Effector CD4-positive, alpha-beta T cell (primary cell): ENCODE data around the gene SNN.
A peak's percentile ranks its signal among the peaks of the same experiment; 100 is the strongest.

Experiments used
- DNase-seq: peaks from one replicate; pipeline ENCODE4 v3.0.0-alpha.2; 2020

Gene SNN

GRCh38 chr16:11635679-11636171 lies 32.5 kb upstream of the SNN start:
- DNase-seq = no peak

GRCh38 chr16:11636172-11636721 lies 32.0 kb upstream of the SNN start:
- no peak for DNase-seq

- DNase-seq = no peak
Observed at GRCh38 chr16:11637320-11637719, 30.9 kb upstream of the SNN start.

- DNase-seq = no peak
Observed at GRCh38 chr16:11638140-11638539, 30.1 kb upstream of the SNN start.

- no peak for DNase-seq
Observed at GRCh38 chr16:11639008-11639562, 29.2 kb upstream of the SNN start.

- DNase-seq = no peak
Observed at GRCh38 chr16:11639925-11640899, 28.0 kb upstream of the SNN start.

GRCh38 chr16:11640987-11641817 lies 27.1 kb upstream of the SNN start:
- peak; percentile 21 for DNase-seq

GRCh38 chr16:11642765-11643116 lies 25.5 kb upstream of the SNN start:
- no peak for DNase-seq

- DNase-seq = no peak
Observed at GRCh38 chr16:11649276-11649675, 19.0 kb upstream of the SNN start.

GRCh38 chr16:11650641-11651591 lies 17.3 kb upstream of the SNN start:
- DNase-seq = no peak

GRCh38 chr16:11651796-11652195 lies 16.5 kb upstream of the SNN start:
- no peak for DNase-seq

GRCh38 chr16:11655655-11656054 lies 12.6 kb upstream of the SNN start:
- no peak for DNase-seq

GRCh38 chr16:11657556-11657955 lies 10.7 kb upstream of the SNN start:
- DNase-seq = no peak

- no peak for DNase-seq
Observed at GRCh38 chr16:11658896-11659708, 9.2 kb upstream of the SNN start.

- DNase-seq = no peak
Observed at GRCh38 chr16:11660565-11660964, 7.7 kb upstream of the SNN start.

GRCh38 chr16:11662582-11662981 lies 5.7 kb upstream of the SNN start:
- no peak for DNase-seq

- DNase-seq = peak; percentile 40
Observed at GRCh38 chr16:11665071-11665491, 3.2 kb upstream of the SNN start.

GRCh38 chr16:11666103-11667055 lies 1.9 kb upstream of the SNN start:
- DNase-seq = no peak

GRCh38 chr16:11667221-11667823 lies 933 bp upstream of the SNN start:
- no peak for DNase-seq
